ENCODE results near the gene TMEM214. TPM values are rescaled to one million over a fixed set of nuclear protein-coding genes. Genes with fewer than 3 reads are reported as not detected.

TMEM214 gene
- total RNA-seq, 1 donor from 2014 or later, result 55.2 TPM

DNA sequence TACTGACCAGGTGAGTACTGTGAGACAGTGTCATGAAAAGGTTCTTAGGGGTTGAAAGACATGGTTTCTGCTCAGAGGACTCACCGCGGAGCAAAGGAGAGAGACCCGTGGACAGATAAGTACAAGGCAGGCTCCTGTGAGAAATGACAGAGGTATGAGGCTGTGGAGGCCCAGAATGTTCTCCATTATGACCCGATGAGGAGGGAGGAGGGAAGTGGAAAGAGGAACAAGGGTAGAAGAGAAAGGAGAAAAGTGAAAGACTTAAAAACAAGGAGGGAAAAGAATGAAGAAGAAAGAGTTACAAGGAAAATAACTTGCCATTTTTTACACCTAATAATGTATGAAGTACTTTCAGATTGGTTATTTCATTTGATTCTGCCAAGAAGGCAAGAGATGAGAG, 32.5 kb upstream of the TMEM214 start:
- Mint-ChIP-seq H3K4me1 (peaks cover 6% of the 10 kb centered on the region), H3K36me3 (ENCODE audit: low read depth) (no peaks in the 10 kb centered on the region), H3K9me3 (no peaks in the 10 kb centered on the region), H3K4me3 (no peak overlapping the region), H3K27ac (ENCODE audit: unreplicated experiment) (no peak overlapping the region), H3K27me3 (ENCODE audit: low read depth) (no peaks in the 10 kb centered on the region)
- DNase-seq (ENCODE audit: low read depth, low spot score), result no peak
- TF ChIP-seq, protein P1, sequence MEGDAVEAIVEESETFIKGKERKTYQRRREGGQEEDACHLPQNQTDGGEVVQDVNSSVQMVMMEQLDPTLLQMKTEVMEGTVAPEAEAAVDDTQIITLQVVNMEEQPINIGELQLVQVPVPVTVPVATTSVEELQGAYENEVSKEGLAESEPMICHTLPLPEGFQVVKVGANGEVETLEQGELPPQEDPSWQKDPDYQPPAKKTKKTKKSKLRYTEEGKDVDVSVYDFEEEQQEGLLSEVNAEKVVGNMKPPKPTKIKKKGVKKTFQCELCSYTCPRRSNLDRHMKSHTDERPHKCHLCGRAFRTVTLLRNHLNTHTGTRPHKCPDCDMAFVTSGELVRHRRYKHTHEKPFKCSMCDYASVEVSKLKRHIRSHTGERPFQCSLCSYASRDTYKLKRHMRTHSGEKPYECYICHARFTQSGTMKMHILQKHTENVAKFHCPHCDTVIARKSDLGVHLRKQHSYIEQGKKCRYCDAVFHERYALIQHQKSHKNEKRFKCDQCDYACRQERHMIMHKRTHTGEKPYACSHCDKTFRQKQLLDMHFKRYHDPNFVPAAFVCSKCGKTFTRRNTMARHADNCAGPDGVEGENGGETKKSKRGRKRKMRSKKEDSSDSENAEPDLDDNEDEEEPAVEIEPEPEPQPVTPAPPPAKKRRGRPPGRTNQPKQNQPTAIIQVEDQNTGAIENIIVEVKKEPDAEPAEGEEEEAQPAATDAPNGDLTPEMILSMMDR (conservative IDR thresholded peaks at IDR 0.05), result no peak

DNA sequence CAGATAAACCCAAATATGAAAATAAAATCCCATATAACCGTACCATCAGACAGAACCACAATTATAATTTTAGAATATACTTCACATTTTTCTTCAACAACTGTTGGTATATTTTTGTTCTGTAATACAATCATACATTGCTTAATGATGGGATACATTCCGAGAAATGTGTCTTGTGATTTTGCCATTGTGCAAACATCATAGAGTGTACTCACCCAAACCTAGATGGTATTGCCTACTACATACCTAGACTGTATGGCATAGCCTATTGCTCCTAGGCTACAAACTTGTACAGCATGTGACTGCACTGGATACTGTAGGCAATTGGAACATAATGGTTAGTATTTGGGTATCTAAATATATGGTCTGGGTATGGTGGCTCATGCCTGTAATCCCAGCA, 31.8 kb upstream of the TMEM214 start:
- no peaks in the 10 kb centered on the region for H3K27me3 Mint-ChIP-seq (ENCODE audit: low read depth)
- H3K4me3 Mint-ChIP-seq, result no peak overlapping the region
- no peak overlapping the region for H3K27ac Mint-ChIP-seq (ENCODE audit: unreplicated experiment)
- peaks cover 6% of the 10 kb centered on the region for H3K4me1 Mint-ChIP-seq
- TF ChIP-seq, protein P1 (conservative IDR thresholded peaks at IDR 0.05), result no peak
- no peaks in the 10 kb centered on the region for H3K9me3 Mint-ChIP-seq
- DNase-seq (ENCODE audit: low read depth, low spot score), result no peak
- H3K36me3 Mint-ChIP-seq (ENCODE audit: low read depth), result no peaks in the 10 kb centered on the region

DNA sequence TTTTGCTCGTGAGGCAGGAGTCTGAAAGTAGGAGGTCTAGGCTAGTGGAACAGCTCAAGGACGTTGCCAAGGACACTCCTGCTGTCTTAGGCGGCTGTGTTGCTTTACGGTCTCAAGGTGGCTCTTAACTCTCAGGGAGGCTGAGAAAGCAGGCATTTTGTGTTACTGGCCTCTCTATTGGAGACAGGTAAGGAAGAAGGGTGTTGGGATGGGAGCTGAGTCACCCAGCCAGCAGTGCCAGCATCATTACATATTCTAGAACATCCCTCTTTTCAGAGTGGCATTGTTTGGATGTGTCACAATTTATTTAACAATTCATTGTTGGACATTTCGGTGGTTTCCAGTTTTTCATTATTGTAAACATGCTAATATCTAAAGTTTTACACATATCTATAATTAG, 30.8 kb upstream of the TMEM214 start:
- Mint-ChIP-seq H3K36me3 (ENCODE audit: low read depth) (no peaks in the 10 kb centered on the region), H3K9me3 (no peaks in the 10 kb centered on the region), H3K27ac (ENCODE audit: unreplicated experiment) (no peak overlapping the region), H3K4me3 (no peak overlapping the region), H3K27me3 (ENCODE audit: low read depth) (no peaks in the 10 kb centered on the region), H3K4me1 (peaks cover 6% of the 10 kb centered on the region)
- DNase-seq (ENCODE audit: low read depth, low spot score), result no peak
- TF ChIP-seq, protein P1 (conservative IDR thresholded peaks at IDR 0.05), result no peak

DNA sequence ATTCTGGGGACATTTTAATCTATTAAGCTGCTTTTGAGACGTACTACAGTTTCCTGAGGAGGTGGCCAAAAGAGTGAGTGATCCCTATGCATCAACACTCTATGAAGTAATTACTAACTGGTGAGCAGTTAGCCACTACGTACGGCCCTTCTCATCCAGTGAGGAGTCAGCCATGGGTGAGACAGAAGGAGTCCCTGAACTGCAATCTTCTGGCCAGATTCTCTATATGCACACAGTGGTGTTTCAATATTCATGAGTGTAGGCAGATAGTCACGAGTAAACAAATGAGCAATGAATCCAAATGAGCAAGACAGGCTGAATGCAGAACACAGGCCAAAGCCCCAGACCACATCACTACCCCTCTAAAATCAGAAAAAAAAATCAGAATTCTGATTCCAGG, 29.8 kb upstream of the TMEM214 start:
- Mint-ChIP-seq H3K27me3 (ENCODE audit: low read depth) (no peaks in the 10 kb centered on the region), H3K4me3 (no peak overlapping the region), H3K9me3 (no peaks in the 10 kb centered on the region), H3K27ac (ENCODE audit: unreplicated experiment) (no peak overlapping the region), H3K36me3 (ENCODE audit: low read depth) (no peaks in the 10 kb centered on the region), H3K4me1 (peaks cover 4% of the 10 kb centered on the region)
- TF ChIP-seq, protein P1 (conservative IDR thresholded peaks at IDR 0.05), result no peak
- no peak for DNase-seq (ENCODE audit: low read depth, low spot score)

DNA sequence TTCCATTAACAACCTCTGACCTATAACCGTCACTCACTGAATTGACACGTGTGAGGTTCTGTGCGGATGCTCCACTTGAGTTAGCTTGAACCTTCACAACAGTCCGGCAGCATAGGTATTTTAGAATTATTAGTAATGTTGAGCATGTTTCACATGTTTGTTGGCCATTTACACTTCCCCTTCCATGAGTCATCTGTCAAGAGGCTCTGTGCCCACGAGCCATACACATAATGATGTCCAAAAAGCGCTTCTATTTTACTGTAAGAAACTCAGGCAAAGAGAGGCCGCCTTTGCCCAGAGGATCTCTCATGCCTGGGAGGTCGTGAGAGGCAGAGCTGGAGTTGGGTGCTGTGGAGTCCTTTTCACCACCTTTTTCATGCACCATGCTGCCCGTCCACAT, 28.9 kb upstream of the TMEM214 start:
- H3K36me3 Mint-ChIP-seq (ENCODE audit: low read depth), result no peaks in the 10 kb centered on the region
- no peak for DNase-seq (ENCODE audit: low read depth, low spot score)
- H3K9me3 Mint-ChIP-seq, result no peaks in the 10 kb centered on the region
- H3K4me3 Mint-ChIP-seq, result no peak overlapping the region
- no peak overlapping the region for H3K27ac Mint-ChIP-seq (ENCODE audit: unreplicated experiment)
- H3K27me3 Mint-ChIP-seq (ENCODE audit: low read depth), result no peaks in the 10 kb centered on the region
- TF ChIP-seq, protein P1 (conservative IDR thresholded peaks at IDR 0.05), result no peak
- H3K4me1 Mint-ChIP-seq, result peaks cover 4% of the 10 kb centered on the region

Measured in neural crest cell (in vitro differentiated cells).